ENCODE data around the gene ATP9B.
"Not testable (repeated sequence)": the region's sequence is repeated elsewhere in the genome, so short reads cannot be mapped to it uniquely, and the experiment has no call there.

Gene ATP9B

GRCh38 chr18:79275992-79276391 is 206.8 kb downstream of the ATP9B start:
- TF ChIP-seq ZNF274 (IDR thresholded peaks at IDR 0.05; ENCODE audit: low read depth, low read length) = no peak
- H3K4me3 ChIP-seq (ENCODE audit: low read length) = no peak overlapping the region

GRCh38 chr18:79278896-79279295 is 209.7 kb downstream of the ATP9B start:
- no peak overlapping the region for H3K4me3 ChIP-seq (ENCODE audit: low read length)
- TF ChIP-seq ZNF274 (IDR thresholded peaks at IDR 0.05; ENCODE audit: low read depth, low read length) = no peak

- TF ChIP-seq ZNF274 (IDR thresholded peaks at IDR 0.05; ENCODE audit: low read depth, low read length) = no peak
- H3K4me3 ChIP-seq (ENCODE audit: low read length) = no peak overlapping the region
Measured at GRCh38 chr18:79283131-79283810, 214.1 kb downstream of the ATP9B start.

- TF ChIP-seq ZNF274 (IDR thresholded peaks at IDR 0.05; ENCODE audit: low read depth, low read length) = no peak
- no peak overlapping the region for H3K4me3 ChIP-seq (ENCODE audit: low read length)
Measured at GRCh38 chr18:79283929-79284328, 214.7 kb downstream of the ATP9B start.

- not testable (repeated sequence) for H3K4me3 ChIP-seq (ENCODE audit: low read length)
Measured at GRCh38 chr18:79285191-79285590, 216.0 kb downstream of the ATP9B start.

GRCh38 chr18:79290409-79290808 is 221.2 kb downstream of the ATP9B start:
- H3K4me3 ChIP-seq (ENCODE audit: low read length) = not testable (repeated sequence)

- H3K4me3 ChIP-seq (ENCODE audit: low read length) = no peak overlapping the region
- TF ChIP-seq ZNF274 (IDR thresholded peaks at IDR 0.05; ENCODE audit: low read depth, low read length) = no peak
Measured at GRCh38 chr18:79290876-79291275, 221.7 kb downstream of the ATP9B start.

GRCh38 chr18:79294235-79294634 is 225.0 kb downstream of the ATP9B start:
- H3K4me3 ChIP-seq (ENCODE audit: low read length) = no peak overlapping the region
- TF ChIP-seq ZNF274 (IDR thresholded peaks at IDR 0.05; ENCODE audit: low read depth, low read length) = no peak

- TF ChIP-seq ZNF274 (IDR thresholded peaks at IDR 0.05; ENCODE audit: low read depth, low read length) = no peak
Measured at GRCh38 chr18:79299272-79299671, 230.1 kb downstream of the ATP9B start.

GRCh38 chr18:79299711-79300110 is 230.5 kb downstream of the ATP9B start:
- TF ChIP-seq ZNF274 (IDR thresholded peaks at IDR 0.05; ENCODE audit: low read depth, low read length) = no peak
- H3K4me3 ChIP-seq (ENCODE audit: low read length) = no peak overlapping the region

More at GRCh38 chr18:79299272-79299671, 230.1 kb downstream of the ATP9B start:
- no peak overlapping the region for H3K4me3 ChIP-seq (ENCODE audit: low read length)

GRCh38 chr18:79300413-79300812 is 231.2 kb downstream of the ATP9B start:
- TF ChIP-seq ZNF274 (IDR thresholded peaks at IDR 0.05; ENCODE audit: low read depth, low read length) = no peak

GRCh38 chr18:79302120-79302519 is 232.9 kb downstream of the ATP9B start:
- H3K4me3 ChIP-seq (ENCODE audit: low read length) = no peak overlapping the region
- TF ChIP-seq ZNF274 (IDR thresholded peaks at IDR 0.05; ENCODE audit: low read depth, low read length) = no peak

More at GRCh38 chr18:79300413-79300812, 231.2 kb downstream of the ATP9B start:
- no peak overlapping the region for H3K4me3 ChIP-seq (ENCODE audit: low read length)

GRCh38 chr18:79305911-79306310 is 236.7 kb downstream of the ATP9B start:
- H3K4me3 ChIP-seq (ENCODE audit: low read length) = no peak overlapping the region
- no peak for TF ChIP-seq ZNF274 (IDR thresholded peaks at IDR 0.05; ENCODE audit: low read depth, low read length)

GRCh38 chr18:79309614-79310358 is 240.6 kb downstream of the ATP9B start:
- H3K4me3 ChIP-seq (ENCODE audit: low read length) = no peak overlapping the region
- TF ChIP-seq ZNF274 (IDR thresholded peaks at IDR 0.05; ENCODE audit: low read depth, low read length) = no peak

- H3K4me3 ChIP-seq (ENCODE audit: low read length) = no peak overlapping the region
- TF ChIP-seq ZNF274 (IDR thresholded peaks at IDR 0.05; ENCODE audit: low read depth, low read length) = no peak
Measured at GRCh38 chr18:79314838-79315388, 245.7 kb downstream of the ATP9B start.

All from GM08714 (cell line).